NCI-H1436 treated with DMSO at 0.1 percent for 48 hours (cell line): ENCODE results near the gene NF1.

Experiments
- DNase-seq: peaks from one replicate; lab custom pipeline; 2025; lab: John Stamatoyannopoulos, UW

NF1 gene

DNA sequence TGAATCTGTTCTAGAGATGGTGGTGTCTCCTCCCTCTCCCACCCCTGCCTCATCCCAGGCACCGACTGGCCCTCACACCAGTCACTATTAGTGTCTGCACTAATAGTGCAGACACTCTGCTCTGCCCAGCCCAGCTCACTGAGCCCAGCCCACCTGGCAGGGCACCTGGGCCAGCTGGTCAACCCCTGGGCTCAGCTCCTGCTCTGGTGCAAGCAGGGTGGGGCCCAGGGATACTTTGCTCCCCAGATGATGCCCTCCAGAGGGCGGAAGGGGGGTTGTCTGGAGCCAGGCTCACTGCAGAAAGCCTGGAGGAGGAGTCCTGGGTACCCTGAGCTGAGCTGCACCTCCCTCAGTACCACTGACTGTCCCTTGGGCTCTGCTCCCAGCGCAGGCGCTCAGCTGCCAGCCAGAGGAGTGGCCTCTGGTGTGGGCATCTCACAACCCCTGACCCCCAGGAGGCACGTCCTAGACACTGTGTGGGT lies 311.2 kb downstream of the NF1 start:
- DNase-seq, result no peak

- DNase-seq, result no peak
These were observed 313.8 kb downstream of the NF1 start for GRCh38 chr17:31408586-31408985.

DNA sequence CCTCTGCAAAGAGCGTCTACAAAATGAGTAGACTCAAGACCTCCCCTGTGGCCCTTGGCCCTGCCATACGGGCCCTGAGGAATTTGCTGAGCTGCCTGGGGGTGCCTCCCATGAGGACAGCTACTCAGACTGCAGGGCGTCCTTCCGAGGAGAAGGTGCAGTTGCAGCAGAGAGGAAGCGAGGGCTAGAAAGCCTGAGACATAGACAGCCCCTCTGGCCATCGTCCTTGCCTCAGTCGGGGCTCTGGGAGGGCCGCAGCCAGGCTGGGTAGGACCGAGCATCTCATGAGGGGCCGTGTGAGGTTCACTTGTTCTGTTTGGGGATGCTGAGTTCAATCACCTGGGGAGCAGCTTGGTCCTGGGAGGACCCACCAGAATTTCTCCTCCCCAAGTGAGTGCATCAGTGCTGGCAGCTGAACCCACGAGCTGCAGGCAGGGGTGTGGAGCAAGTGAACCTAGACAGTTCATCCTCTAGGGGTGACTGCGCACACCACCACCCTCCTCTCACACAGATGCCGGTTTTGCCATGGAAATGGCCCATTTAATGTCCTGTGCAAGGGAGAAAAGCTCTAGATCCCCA lies 317.0 kb downstream of the NF1 start:
- no peak for DNase-seq

GRCh38 chr17:31412511-31412910 lies 317.7 kb downstream of the NF1 start:
- no peak for DNase-seq

DNA sequence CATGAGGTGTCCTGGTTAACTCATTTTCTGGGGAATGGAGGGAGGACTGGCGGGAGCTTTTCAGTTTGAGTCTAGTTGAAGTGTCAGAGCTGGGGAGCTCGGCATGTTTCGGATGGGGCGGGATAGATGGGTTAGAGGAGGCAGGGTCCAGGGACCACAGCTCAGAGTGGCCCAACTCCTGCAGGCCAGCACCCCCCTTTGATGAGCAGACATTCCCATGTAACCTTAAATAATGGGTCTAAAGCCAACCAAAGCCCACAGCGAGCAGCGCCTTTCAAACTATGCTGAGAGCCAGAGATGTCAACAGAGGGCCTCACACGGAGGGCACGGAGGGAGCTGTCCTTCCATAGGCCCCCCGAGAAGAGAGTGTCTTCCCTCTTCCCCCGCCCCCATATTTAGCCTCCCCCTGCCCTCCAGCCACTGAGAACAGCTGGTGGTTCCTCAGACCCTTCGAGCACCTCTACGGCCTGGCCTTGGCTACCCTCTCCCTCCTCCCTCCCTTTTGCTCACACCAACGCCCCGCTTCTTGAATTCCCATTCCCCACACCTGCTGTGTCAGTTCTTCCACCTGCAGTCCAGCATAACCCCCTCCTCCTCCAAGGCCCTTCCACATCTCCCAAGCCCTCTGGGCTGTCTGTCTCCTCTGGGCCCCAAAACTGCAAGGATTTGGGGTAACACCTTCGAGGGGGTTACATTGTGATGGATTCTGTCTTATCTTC lies 318.5 kb downstream of the NF1 start:
- DNase-seq, result no peak

DNA sequence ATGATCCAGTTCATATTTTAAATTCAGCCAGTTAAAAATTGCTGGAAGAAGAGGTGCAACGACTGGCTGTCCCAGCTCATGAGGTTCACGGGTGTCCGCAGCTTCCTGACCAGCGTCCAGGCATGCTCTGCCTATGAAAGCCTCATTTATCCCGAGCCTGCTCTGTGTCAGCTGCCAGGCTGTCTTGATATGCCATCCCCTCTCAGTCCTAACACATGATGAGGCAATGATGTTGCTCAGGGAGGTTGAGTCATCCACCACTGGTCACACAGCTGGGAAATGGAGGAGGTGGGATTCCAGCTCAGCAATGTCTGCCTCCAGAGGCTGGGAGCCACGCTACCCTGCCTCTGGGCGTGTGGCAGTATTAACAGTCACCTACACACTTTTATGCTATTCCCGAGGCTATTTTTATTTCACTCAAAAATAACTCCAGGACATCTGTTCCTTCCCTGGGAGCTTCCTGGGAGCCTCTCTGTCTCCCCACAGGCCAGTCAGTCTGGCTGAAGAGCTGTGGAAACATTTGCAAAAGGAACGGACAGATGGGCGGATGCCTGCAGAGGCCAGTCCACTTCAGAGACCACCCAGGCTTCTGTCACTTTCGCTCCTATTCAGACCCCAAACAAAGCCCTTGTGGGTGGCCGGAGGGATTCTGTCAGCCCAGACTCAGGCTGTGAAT lies 319.2 kb downstream of the NF1 start:
- no peak for DNase-seq

- DNase-seq, result no peak
These were observed 319.8 kb downstream of the NF1 start for GRCh38 chr17:31414550-31414918.

DNA sequence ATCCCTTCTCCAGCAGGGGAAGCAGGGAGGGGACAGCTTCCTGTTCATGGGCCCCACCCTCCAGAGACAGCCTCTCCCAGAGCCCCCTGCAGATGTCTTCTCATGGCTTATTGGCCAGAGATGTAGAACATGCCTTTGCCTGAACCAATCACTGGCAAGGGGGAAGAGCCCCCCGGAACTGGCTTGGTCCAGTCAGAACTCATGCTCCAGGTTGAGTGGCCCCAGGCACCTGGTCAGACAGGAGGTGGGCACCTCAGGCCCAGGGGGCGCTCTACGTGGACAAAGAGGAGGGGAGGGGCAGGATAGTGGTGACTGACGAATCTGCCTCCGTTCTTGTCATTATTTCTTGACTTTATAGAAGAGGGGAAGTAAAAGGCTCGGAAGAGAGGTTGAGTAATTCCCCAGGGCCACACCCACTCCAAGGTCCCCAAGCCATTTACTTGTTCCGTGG lies 320.3 kb downstream of the NF1 start:
- no peak for DNase-seq

- DNase-seq, result no peak
These were observed 321.1 kb downstream of the NF1 start for GRCh38 chr17:31415640-31416502.

- no peak for DNase-seq
These were observed 321.7 kb downstream of the NF1 start for GRCh38 chr17:31416503-31416923.

GRCh38 chr17:31417051-31417792 lies 322.4 kb downstream of the NF1 start:
- no peak for DNase-seq

- DNase-seq, result no peak
These were observed 324.1 kb downstream of the NF1 start for GRCh38 chr17:31418773-31419350.

DNA sequence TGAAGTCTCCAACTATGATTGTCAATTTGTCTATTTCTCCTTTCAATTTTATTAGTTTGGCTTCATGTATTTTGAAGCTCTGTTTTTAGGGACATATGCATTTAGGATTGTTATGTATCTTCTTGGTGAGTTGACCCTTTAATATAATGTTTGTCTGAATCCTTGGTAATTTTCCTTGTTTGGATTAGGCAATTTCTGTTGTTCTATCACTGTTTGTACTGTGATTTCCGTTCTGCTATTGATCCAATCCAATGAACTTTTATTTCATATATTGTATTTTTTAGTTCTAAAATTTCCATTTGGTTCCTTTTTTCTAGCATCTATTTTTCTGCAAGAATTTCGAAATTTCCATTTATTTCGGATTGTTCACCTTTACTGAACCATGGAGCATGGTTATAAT lies 327.7 kb downstream of the NF1 start:
- DNase-seq, result no peak

DNA sequence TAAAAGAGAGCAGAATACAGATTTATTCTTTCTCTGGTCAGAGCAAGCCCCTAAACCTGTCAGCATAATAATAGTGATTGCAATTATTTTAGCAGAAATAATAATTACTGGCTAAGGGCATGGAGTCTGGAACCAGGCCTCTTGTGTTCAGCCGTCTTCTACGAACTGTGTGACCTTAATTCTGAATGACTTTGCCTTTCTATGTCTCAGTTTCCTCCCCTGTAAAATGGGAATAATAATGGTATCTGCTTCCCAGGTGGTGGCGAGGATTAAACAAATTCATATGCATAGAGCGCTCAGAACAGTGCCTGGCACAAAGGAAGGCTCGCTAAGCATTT lies 330.1 kb downstream of the NF1 start:
- no peak for DNase-seq

DNA sequence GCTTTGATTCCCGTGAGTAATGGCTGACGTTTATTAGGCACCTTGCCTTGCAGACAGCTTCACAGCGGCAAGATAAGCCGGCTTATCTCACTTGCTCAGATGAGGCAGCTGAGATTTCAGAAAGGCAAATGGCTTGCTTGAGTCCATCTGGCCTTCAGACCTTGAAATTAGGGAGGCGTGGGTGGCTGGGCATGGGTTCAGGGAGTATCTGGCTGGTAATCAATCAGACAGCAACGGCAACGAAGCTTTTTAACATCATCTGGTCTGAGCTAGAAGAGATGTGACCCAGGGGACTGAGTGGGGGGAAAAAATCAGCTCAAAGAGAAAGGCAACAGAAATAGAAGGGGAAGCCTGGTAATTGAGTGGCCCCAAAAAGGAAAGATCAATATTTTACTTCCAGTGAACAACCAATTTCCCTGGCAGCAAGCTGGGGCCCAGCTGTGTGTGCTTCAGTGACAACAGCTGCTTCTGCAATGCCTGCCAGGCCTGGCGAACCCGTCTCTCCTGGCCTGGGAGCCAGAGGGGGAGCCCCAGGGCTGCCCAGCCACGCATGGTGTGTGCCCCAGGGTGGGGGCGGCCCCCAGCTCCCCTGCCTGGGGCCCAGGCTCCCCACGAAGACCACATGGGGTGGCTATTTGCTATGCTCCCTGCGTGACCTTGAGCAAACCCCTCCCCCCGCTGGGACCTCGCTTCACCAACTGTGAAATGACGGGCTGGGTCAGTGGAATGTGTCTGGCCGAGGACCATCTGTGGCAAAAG lies 330.7 kb downstream of the NF1 start:
- DNase-seq, result no peak
